T-cell (primary cell): ENCODE results near the gene FAT4. TPM values are rescaled to one million over a fixed set of nuclear protein-coding genes. Genes with fewer than 3 reads are reported as not detected.
A peak's percentile ranks its signal among the peaks of the same experiment; 100 is the strongest.

Source experiments
- ATAC-seq, 4 experiments: fragments of 200-7000 bp in 3 of 4; fragments of 150-1000 bp in 1 of 4; cut with Tn5 transposase; replicated peaks in 1 of 4; 1 replicate in 3 of 4; 2 replicates in 1 of 4; pipeline ENCODE4 v1.10.0; 2021; ENCODE audit warnings: moderate library complexity in 3 of 4, mild to moderate bottlenecking in 2 of 4, moderate number of reproducible peaks in 1 of 4
- CTCF ChIA-PET, 2 donors: fragments of 300-600 bp; sonication (Branson Sonifier 250); formaldehyde crosslinking; loops; one replicate each; lab custom pipeline; 2022; ENCODE audit warnings: antibody characterized with exemption in 2 of 2; lab: Charles Lee
- POLR2A ChIA-PET, 2 donors: fragments of 300-600 bp; sonication (Branson Sonifier 250); formaldehyde crosslinking; loops; one replicate each; lab custom pipeline; 2022; ENCODE audit warnings: antibody characterized with exemption in 2 of 2; lab: Charles Lee
- DNase-seq, 35 experiments: peaks; one replicate each; pipeline versions ENCODE4 v3.0.0 to v3.0.0-alpha.2; 2013 to 2023
- H3K27ac ChIP-seq: one replicate; pipeline ENCODE4 v1.5.1; 2013; ENCODE audit warnings: low read length
- H3K27me3 ChIP-seq, 2 experiments: replicated peaks in 1 of 2; 1 replicate in 1 of 2; 2 replicates in 1 of 2; pipeline versions ENCODE4 v1.6.1 to v1.7.0; 2013; ENCODE audit warnings: low read length in 1 of 2, mixed read lengths in 1 of 2; ENCODE audit not compliant: control insufficient read depth in 2 of 2, insufficient read depth in 2 of 2; ENCODE audit errors: extremely low read depth in 1 of 2
- H3K36me3 ChIP-seq, 2 donors: 1 replicate in 1 of 2; 2 replicates in 1 of 2; pipeline versions ENCODE4 v1.6.1 to v1.7.0; 2013; ENCODE audit warnings: low read length in 1 of 2; ENCODE audit not compliant: control insufficient read depth in 2 of 2, insufficient read depth in 1 of 2; ENCODE audit errors: extremely low read depth in 1 of 2
- H3K4me1 ChIP-seq, 2 experiments: 1 replicate in 1 of 2; 2 replicates in 1 of 2; pipeline versions ENCODE4 v1.6.1 to v1.7.0; 2013; ENCODE audit warnings: low read length in 2 of 2, mixed read lengths in 1 of 2; ENCODE audit not compliant: insufficient read depth in 2 of 2, control insufficient read depth in 1 of 2; ENCODE audit errors: extremely low read depth in 1 of 2
- H3K4me3 ChIP-seq, 2 donors: 1 replicate in 1 of 2; 2 replicates in 1 of 2; pipeline versions ENCODE4 v1.5.1 to v1.7.0; 2013; ENCODE audit warnings: mild to moderate bottlenecking in 2 of 2, low read length in 1 of 2, moderate library complexity in 1 of 2; ENCODE audit not compliant: control insufficient read depth in 1 of 2; ENCODE audit errors: extremely low read depth in 1 of 2
- H3K9me3 ChIP-seq: 2 replicates; pipeline ENCODE4 v1.7.0; 2013
- H3K27ac Mint-ChIP-seq, 2 donors: one replicate each; pipeline ENCODE4 v1.8.0; 2020 to 2021; ENCODE audit warnings: mild to moderate bottlenecking in 2 of 2, mixed read lengths in 2 of 2
- H3K27me3 Mint-ChIP-seq, 2 donors: one replicate each; pipeline ENCODE4 v1.8.0; 2021 to 2022; ENCODE audit warnings: mixed read lengths in 2 of 2
- H3K36me3 Mint-ChIP-seq: one replicate; pipeline ENCODE4 v1.8.0; 2021; ENCODE audit warnings: mixed read lengths
- H3K4me1 Mint-ChIP-seq, 3 donors: one replicate each; pipeline ENCODE4 v1.8.0; 2020 to 2022; ENCODE audit warnings: mixed read lengths in 3 of 3, mild to moderate bottlenecking in 1 of 3
- H3K4me3 Mint-ChIP-seq, 3 donors: one replicate each; pipeline ENCODE4 v1.8.0; 2020 to 2022; ENCODE audit warnings: mild to moderate bottlenecking in 3 of 3, mixed read lengths in 3 of 3, moderate library complexity in 3 of 3
- H3K9me3 Mint-ChIP-seq, 3 donors: one replicate each; pipeline ENCODE4 v1.8.0; 2020 to 2022; ENCODE audit warnings: mixed read lengths in 3 of 3
- WGBS: methylation state at CpG from one replicate; pipeline ENCODE4 v1.1.5; 2013; ENCODE audit warnings: missing lambda C conversion rate; ENCODE audit not compliant: insufficient coverage; 5-methylcytosine and 5-hydroxymethylcytosine counted together
- total RNA-seq, 35 experiments: library from RNA in 6 of 35; stranded (reverse) in 6 of 35; fragments of 120-200 nt in 1 of 35; gene quantifications; one replicate each; pipeline versions ENCODE4 v1.2.1 to v1.2.4 and lab custom pipeline; 2013 to 2026

The FAT4 gene
- total RNA-seq, 5 donors from 2014 or later (not counting 1 experiment from before 2014, with no cell fraction given) = 0.02 to 0.19 (median 0.06) TPM

DNA sequence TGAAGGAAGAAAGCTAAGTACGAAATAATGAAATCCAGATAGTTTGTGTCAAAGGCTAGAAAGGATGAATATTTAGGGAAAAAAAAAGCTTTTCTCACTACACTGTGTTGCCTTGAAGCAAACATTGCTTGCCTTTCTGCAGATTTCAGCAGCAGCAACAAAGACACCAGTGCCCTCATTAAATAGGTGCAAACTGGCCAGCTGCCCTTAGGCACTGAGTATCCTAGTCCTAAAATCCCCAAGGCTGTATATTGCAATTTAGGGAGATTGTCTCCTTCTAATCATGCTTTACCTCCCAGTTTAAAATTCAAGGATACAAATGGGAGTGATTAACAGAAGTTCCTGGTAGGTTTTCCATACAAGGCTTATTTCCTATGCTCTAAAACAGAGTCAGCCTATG is 8.6 kb upstream of the FAT4 start:
- ChIA-PET POLR2A (no interaction called here), CTCF (interaction anchor here in 1 of 2 donors (0.6 kb wide), 1 partner anchor 8 kb away, joined by 3 read pairs; no protein-coding TSS in a partner anchor)
- no peak for ATAC-seq
- H3K4me1 Mint-ChIP-seq = no peaks in the 10 kb centered on the region
- no peak overlapping the region for H3K27ac ChIP-seq
- no CpG with 5 or more reads among the region's 1 CpG for WGBS
- no peak for DNase-seq
- H3K27me3 Mint-ChIP-seq = peaks cover 0 to 7% of the 10 kb centered on the region in 2 donors
- H3K36me3 Mint-ChIP-seq = no peaks in the 10 kb centered on the region
- H3K9me3 Mint-ChIP-seq = no peaks in the 10 kb centered on the region
- H3K36me3 ChIP-seq = no peaks in the 10 kb centered on the region
- H3K9me3 ChIP-seq = no peaks in the 10 kb centered on the region
- H3K27ac Mint-ChIP-seq = no peak overlapping the region
- no peak overlapping the region for H3K4me3 ChIP-seq
- H3K4me3 Mint-ChIP-seq = no peak overlapping the region
- H3K27me3 ChIP-seq = no peaks in the 10 kb centered on the region
- no peaks in the 10 kb centered on the region for H3K4me1 ChIP-seq

DNA sequence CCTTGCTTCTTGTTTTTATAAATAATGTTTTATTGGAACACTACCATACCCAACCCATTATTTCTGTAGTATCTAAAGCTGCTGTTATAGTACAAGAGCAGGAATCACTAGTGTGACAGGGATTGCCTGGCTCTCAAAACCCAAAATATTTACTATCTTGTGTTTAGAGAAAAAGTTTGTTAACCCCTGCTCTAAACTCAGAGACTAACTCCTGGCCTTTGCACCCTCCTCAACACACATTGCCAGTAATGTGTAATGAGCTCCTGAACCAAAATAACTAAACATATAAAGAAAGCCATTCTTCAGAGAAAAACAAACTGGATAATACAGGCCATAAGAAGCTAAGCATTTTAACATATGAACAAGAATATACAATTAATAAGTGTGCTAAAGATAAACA is 8.2 kb upstream of the FAT4 start:
- Mint-ChIP-seq H3K4me3 (no peak overlapping the region), H3K9me3 (no peaks in the 10 kb centered on the region), H3K36me3 (no peaks in the 10 kb centered on the region), H3K4me1 (no peaks in the 10 kb centered on the region), H3K27me3 (peaks cover 3 to 11% of the 10 kb centered on the region in 2 donors), H3K27ac (no peak overlapping the region)
- no peak overlapping the region for H3K4me3 ChIP-seq
- H3K27me3 ChIP-seq = no peaks in the 10 kb centered on the region
- ChIA-PET CTCF (interaction anchor here in 1 of 2 donors (0.6 kb wide), 1 partner anchor 63 kb away, joined by 3 read pairs; no protein-coding TSS in a partner anchor), POLR2A (no interaction called here)
- no peak overlapping the region for H3K27ac ChIP-seq
- DNase-seq (no peak), ATAC-seq (no peak)
- H3K4me1 ChIP-seq = no peaks in the 10 kb centered on the region
- no peaks in the 10 kb centered on the region for H3K9me3 ChIP-seq
- H3K36me3 ChIP-seq = no peaks in the 10 kb centered on the region

DNA sequence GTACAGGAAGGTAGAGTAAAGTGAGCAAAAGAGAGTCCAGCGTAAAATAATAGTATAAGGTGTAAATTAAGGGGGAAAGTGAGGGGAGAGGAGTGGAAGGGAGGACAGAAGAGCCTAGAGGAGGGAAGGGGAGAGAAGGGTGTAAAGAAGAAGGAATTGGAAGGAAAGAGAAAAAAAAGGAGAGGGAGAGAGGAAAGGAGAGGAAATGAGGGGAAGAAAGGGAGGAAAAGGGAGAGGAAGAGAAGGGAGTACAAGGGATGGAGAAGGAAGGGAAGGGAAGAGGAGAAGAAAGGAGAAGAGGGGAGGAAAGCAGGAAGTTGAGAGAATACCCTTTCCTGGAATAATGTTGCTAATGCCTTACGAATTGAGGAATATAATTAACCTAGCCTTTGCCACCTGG is 3.3 kb upstream of the FAT4 start:
- Histone ChIP-seq H3K27ac (no peak overlapping the region), H3K4me3 (no peak overlapping the region), H3K36me3 (no peaks in the 10 kb centered on the region), H3K9me3 (no peaks in the 10 kb centered on the region), H3K4me1 (peaks cover 7 to 21% of the 10 kb centered on the region in 2 experiments), H3K27me3 (peaks cover 0 to 26% of the 10 kb centered on the region in 2 experiments)
- H3K36me3 Mint-ChIP-seq = no peaks in the 10 kb centered on the region
- H3K9me3 Mint-ChIP-seq = no peaks in the 10 kb centered on the region
- ChIA-PET CTCF (no interaction called here), POLR2A (no interaction called here)
- DNase-seq = no peak
- peaks cover 33 to 39% of the 10 kb centered on the region in 2 donors for H3K27me3 Mint-ChIP-seq
- 50% methylated on average over 1 of the region's 2 CpGs for WGBS
- no peak overlapping the region for H3K27ac Mint-ChIP-seq
- H3K4me3 Mint-ChIP-seq = no peak overlapping the region
- ATAC-seq = no peak
- peaks cover 20 to 24% (median 21%) of the 10 kb centered on the region in 3 donors for H3K4me1 Mint-ChIP-seq

- peak overlapping the region in 2 of 3 donors; percentile 6 to 47 for H3K4me3 Mint-ChIP-seq
- H3K36me3 Mint-ChIP-seq = no peaks in the 10 kb centered on the region
- peaks cover 32 to 36% (median 35%) of the 10 kb centered on the region in 3 donors for H3K4me1 Mint-ChIP-seq
- ATAC-seq = peak in 1 of 4 experiments; percentile 46
- Histone ChIP-seq H3K27me3 (peaks cover 0 to 44% of the 10 kb centered on the region in 2 experiments), H3K27ac (no peak overlapping the region), H3K9me3 (no peaks in the 10 kb centered on the region), H3K36me3 (no peaks in the 10 kb centered on the region), H3K4me3 (no peak overlapping the region), H3K4me1 (peaks cover 7 to 32% of the 10 kb centered on the region in 2 experiments)
- WGBS = 6% methylated on average over 4 of the region's 7 CpGs
- DNase-seq = peak in 1 of 35 experiments; percentile 49
- ChIA-PET CTCF (no interaction called here), POLR2A (no interaction called here)
- H3K27me3 Mint-ChIP-seq = peaks cover 48 to 59% of the 10 kb centered on the region in 2 donors
- no peaks in the 10 kb centered on the region for H3K9me3 Mint-ChIP-seq
- H3K27ac Mint-ChIP-seq = no peak overlapping the region
These were observed 1.3 kb upstream of the FAT4 start for GRCh38 chr4:125313497-125313896.

DNA sequence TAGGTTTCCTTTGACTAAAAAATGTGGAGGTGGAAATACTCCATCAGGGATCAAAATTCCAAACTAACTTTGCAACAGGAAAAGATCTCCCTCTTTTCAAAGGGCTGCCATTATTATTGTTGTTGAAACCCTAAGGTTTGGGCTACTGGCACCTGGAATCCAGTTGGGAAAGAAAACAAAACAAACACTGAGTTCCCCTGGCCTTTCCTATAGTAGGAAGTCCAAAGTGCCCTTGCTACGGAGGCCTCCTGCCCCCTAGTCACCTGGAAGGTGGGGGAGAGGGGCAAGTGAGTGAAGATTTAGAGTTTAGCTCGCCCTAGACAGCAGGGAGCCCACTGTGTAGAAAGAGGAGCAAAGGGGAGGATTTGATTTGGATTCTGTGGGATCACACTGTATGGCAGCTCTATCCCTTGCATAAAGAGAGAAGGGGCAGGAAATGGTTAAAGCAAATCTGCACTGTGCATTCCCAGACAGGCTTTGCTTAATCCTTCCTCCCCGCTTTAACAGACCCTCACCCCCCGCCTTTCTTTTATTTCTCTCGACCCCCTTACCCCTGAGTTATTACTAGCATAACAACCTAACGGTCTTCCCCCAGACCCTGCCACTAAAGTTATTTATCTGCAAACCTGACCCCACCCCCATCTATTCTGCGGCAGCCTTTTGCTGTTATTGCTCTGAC is 627 bp upstream of the FAT4 start:
- DNase-seq (no peak), ATAC-seq (no peak)
- peak overlapping the region; percentile 73 to 83 (median 80) for H3K4me3 Mint-ChIP-seq
- no peaks in the 10 kb centered on the region for H3K9me3 Mint-ChIP-seq
- H3K4me3 ChIP-seq = peak overlapping the region in 1 of 2 donors; percentile 78
- ChIA-PET POLR2A (no interaction called here), CTCF (interaction anchor here in 1 of 2 donors (0.5 to 0.7 kb wide), 2 partner anchors 8 to 36 kb away, joined by 3 to 4 read pairs; no protein-coding TSS in a partner anchor)
- no peaks in the 10 kb centered on the region for H3K36me3 Mint-ChIP-seq
- peak overlapping the region in 1 of 2 donors; percentile 34 for H3K27ac Mint-ChIP-seq
- H3K4me1 Mint-ChIP-seq = peaks cover 32 to 36% (median 35%) of the 10 kb centered on the region in 3 donors
- H3K27ac ChIP-seq = no peak overlapping the region
- peaks cover 53 to 64% of the 10 kb centered on the region in 2 donors for H3K27me3 Mint-ChIP-seq
- no peaks in the 10 kb centered on the region for H3K9me3 ChIP-seq
- peaks cover 0 to 44% of the 10 kb centered on the region in 2 experiments for H3K27me3 ChIP-seq
- WGBS = 21% methylated on average over 3 of the region's 7 CpGs
- no peaks in the 10 kb centered on the region for H3K36me3 ChIP-seq
- H3K4me1 ChIP-seq = peaks cover 7 to 32% of the 10 kb centered on the region in 2 experiments

- peaks cover 7 to 32% of the 10 kb centered on the region in 2 experiments for H3K4me1 ChIP-seq
- POLR2A ChIA-PET = no interaction called here
- H3K9me3 Mint-ChIP-seq = no peaks in the 10 kb centered on the region
- no peak overlapping the region for H3K27ac ChIP-seq
- no peaks in the 10 kb centered on the region for H3K36me3 Mint-ChIP-seq
- WGBS = under 1% methylated on average over 31 of the region's 51 CpGs
- peaks cover 62 to 66% of the 10 kb centered on the region in 2 donors for H3K27me3 Mint-ChIP-seq
- peaks cover 32 to 36% (median 35%) of the 10 kb centered on the region in 3 donors for H3K4me1 Mint-ChIP-seq
- DNase-seq (no peak), ATAC-seq (peak in 3 of 4 experiments; percentile 6 to 38 (median 19))
- peaks cover 0 to 44% of the 10 kb centered on the region in 2 experiments for H3K27me3 ChIP-seq
- H3K9me3 ChIP-seq = no peaks in the 10 kb centered on the region
- H3K36me3 ChIP-seq = no peaks in the 10 kb centered on the region
- peak overlapping the region; percentile 38 to 78 for H3K4me3 ChIP-seq
- H3K27ac Mint-ChIP-seq = no peak overlapping the region
- CTCF ChIA-PET = no interaction called here
- H3K4me3 Mint-ChIP-seq = peak overlapping the region; percentile 73 to 83 (median 80)
These were observed 1.0 kb downstream of the FAT4 start for GRCh38 chr4:125315576-125316400.
